22Rv1 (cell line): ENCODE measurements around the gene BLOC1S6.

Experiments
- ZFX ChIP-seq: fragments of 450-650 bp; IDR thresholded peaks from 2 replicates; pipeline ENCODE4 v1.6.1; 2017; ENCODE audit warnings: antibody characterized with exemption, borderline replicate concordance
- TF ChIP-seq, protein P1 (sequence below): fragments of 450-650 bp; IDR thresholded peaks from 2 replicates; pipeline ENCODE4 v1.5.1; 2017; ENCODE audit warnings: mild to moderate bottlenecking

DNA sequence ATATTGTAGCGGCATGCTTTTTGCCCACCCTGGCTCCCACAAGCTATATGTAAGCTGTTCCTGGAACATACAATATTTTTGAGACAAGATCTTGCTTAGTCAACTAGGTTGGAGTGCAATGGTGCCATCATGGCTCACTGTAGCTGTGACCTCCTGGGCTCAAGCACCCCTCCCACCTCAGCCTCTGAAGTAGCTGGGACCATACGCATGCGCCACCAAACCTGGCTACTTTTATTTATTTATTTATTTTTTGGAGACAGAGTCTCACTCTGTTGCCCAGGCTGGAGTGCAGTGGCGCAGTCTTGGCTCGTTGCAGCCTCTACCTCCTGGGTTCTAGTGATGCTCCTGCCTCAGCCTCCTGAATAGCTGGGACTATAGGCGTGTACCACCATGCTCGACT is 41.0 kb downstream of the BLOC1S6 start:
- TF ChIP-seq, protein P1, sequence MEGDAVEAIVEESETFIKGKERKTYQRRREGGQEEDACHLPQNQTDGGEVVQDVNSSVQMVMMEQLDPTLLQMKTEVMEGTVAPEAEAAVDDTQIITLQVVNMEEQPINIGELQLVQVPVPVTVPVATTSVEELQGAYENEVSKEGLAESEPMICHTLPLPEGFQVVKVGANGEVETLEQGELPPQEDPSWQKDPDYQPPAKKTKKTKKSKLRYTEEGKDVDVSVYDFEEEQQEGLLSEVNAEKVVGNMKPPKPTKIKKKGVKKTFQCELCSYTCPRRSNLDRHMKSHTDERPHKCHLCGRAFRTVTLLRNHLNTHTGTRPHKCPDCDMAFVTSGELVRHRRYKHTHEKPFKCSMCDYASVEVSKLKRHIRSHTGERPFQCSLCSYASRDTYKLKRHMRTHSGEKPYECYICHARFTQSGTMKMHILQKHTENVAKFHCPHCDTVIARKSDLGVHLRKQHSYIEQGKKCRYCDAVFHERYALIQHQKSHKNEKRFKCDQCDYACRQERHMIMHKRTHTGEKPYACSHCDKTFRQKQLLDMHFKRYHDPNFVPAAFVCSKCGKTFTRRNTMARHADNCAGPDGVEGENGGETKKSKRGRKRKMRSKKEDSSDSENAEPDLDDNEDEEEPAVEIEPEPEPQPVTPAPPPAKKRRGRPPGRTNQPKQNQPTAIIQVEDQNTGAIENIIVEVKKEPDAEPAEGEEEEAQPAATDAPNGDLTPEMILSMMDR: no peak
- no peak for TF ChIP-seq ZFX
